Caco-2 (cell line): ENCODE measurements around the gene TNFRSF4. TPM values are rescaled to one million over a fixed set of nuclear protein-coding genes. Genes with fewer than 3 reads are reported as not detected.

Source experiments
- BruUV-seq: library from RNA; stranded (reverse); fragments of 400-500 nt; replicated peaks from 2 replicates; lab custom pipeline; 2021; lab: Mats Ljungman, UMichigan
- CTCF ChIA-PET: fragments of 300-600 bp; sonication (Branson Sonifier 250); formaldehyde crosslinking; loops from one replicate; lab custom pipeline; 2022; ENCODE audit warnings: antibody characterized with exemption; lab: Charles Lee
- POLR2A ChIA-PET: fragments of 300-600 bp; sonication (Branson Sonifier 250); formaldehyde crosslinking; loops from one replicate; lab custom pipeline; 2022; ENCODE audit warnings: antibody characterized with exemption; lab: Charles Lee
- DNase-seq, 2 experiments: peaks; one replicate each; pipeline versions ENCODE4 v3.0.0 to v3.0.0-alpha.2; 2020 to 2022
- H3K27me3 ChIP-seq: replicated peaks from 2 replicates; pipeline ENCODE4 v1.6.0; 2011; ENCODE audit warnings: low read length; ENCODE audit not compliant: control insufficient read depth, insufficient read depth
- H3K36me3 ChIP-seq: 2 replicates; pipeline ENCODE4 v1.5.1; 2011; ENCODE audit warnings: low read length; ENCODE audit not compliant: control insufficient read depth, insufficient read depth
- H3K4me1 ChIP-seq: fragments of 250-450 bp; sonication (Bioruptor Pico); 2 replicates; pipeline ENCODE4 v1.5.1; 2020; ENCODE audit warnings: mild to moderate bottlenecking
- H3K4me3 ChIP-seq: 2 replicates; pipeline ENCODE4 v1.5.1; 2011; ENCODE audit warnings: low read depth, mild to moderate bottlenecking, control low read depth, low read length
- H3K9me3 ChIP-seq: fragments of 250-450 bp; sonication (Bioruptor Pico); 2 replicates; pipeline ENCODE4 v1.5.1; 2020; ENCODE audit warnings: mild to moderate bottlenecking, moderate library complexity
- H3K27ac Mint-ChIP-seq: one replicate; pipeline ENCODE4 v1.8.0; 2022; ENCODE audit warnings: mixed read lengths; ENCODE audit not compliant: unreplicated experiment
- H3K27me3 Mint-ChIP-seq: one replicate; pipeline ENCODE4 v1.8.0; 2022; ENCODE audit warnings: mixed read lengths; ENCODE audit not compliant: insufficient read depth, unreplicated experiment
- H3K36me3 Mint-ChIP-seq: one replicate; pipeline ENCODE4 v1.8.0; 2022; ENCODE audit warnings: mild to moderate bottlenecking, mixed read lengths; ENCODE audit not compliant: insufficient read depth, unreplicated experiment
- H3K4me1 Mint-ChIP-seq: one replicate; pipeline ENCODE4 v1.8.0; 2022; ENCODE audit warnings: low read depth, mixed read lengths; ENCODE audit not compliant: unreplicated experiment
- H3K4me3 Mint-ChIP-seq: one replicate; pipeline ENCODE4 v1.8.0; 2022; ENCODE audit warnings: mild to moderate bottlenecking, moderate library complexity, mixed read lengths; ENCODE audit not compliant: unreplicated experiment
- H3K9me3 Mint-ChIP-seq: one replicate; pipeline ENCODE4 v1.8.0; 2022; ENCODE audit warnings: mixed read lengths; ENCODE audit not compliant: unreplicated experiment
- intact Hi-C: fragments of 100-400 bp; cut with micrococcal nuclease; formaldehyde crosslinking; loops from one replicate; pipeline ENCODE4 v1.10.0; 2022; ENCODE audit not compliant: unreplicated experiment
- total RNA-seq: library from RNA; stranded (reverse); gene quantifications from 2 replicates; pipeline ENCODE4 v1.2.3, GENCODE V29; 2022
- TF ChIP-seq, protein P1 (sequence below), 2 experiments: fragments of 200-600 bp in 1 of 2; IDR thresholded peaks; 1 replicate in 1 of 2; 2 replicates in 1 of 2; pipeline versions ENCODE4 v1.5.1 to v1.8.0; 2011 to 2022; ENCODE audit warnings: antibody characterized with exemption in 1 of 2, control low read depth in 1 of 2, inconsistent platforms in 1 of 2, low read depth in 1 of 2, low read length in 1 of 2, mild to moderate bottlenecking in 1 of 2, moderate library complexity in 1 of 2; ENCODE audit not compliant: insufficient read depth in 1 of 2, severe bottlenecking in 1 of 2, unreplicated experiment in 1 of 2

TNFRSF4 gene
- total RNA-seq, 1 experiment from 2014 or later = not detected

DNA sequence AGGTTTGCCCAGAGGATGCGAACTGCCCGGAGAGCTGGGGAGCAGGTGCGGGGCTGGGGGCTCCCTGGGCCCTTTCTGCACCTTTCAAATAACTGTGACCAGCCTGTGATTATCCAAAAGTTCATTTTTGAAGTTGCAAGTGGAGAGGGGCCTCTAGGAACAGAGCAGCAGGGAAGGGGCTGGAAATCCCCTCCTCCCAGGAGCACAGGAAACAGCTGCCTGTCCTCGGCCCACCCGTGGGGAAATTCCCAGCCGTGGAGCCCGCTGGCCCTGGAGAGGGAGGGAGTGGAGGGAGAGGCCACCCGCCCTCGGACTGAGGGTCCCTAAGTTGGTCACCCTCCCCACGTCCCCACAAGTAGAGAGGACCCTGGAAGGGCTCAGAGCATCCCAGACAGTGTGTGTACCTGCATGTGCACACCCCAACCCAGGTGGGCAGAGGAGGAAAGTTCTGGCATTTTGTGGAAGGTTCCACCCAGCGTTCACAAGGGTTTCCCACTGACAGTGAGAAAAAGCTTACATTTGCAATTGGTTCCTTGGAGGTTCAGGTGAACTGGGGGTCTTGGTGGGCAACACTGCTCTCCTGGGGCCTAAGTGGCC is 1.2 kb upstream of the TNFRSF4 start:
- ChIA-PET CTCF (interaction anchor here (1.2 kb wide), 1 partner anchor 93 kb away, joined by 3 read pairs; no protein-coding TSS in a partner anchor), POLR2A (no interaction called here)

DNA sequence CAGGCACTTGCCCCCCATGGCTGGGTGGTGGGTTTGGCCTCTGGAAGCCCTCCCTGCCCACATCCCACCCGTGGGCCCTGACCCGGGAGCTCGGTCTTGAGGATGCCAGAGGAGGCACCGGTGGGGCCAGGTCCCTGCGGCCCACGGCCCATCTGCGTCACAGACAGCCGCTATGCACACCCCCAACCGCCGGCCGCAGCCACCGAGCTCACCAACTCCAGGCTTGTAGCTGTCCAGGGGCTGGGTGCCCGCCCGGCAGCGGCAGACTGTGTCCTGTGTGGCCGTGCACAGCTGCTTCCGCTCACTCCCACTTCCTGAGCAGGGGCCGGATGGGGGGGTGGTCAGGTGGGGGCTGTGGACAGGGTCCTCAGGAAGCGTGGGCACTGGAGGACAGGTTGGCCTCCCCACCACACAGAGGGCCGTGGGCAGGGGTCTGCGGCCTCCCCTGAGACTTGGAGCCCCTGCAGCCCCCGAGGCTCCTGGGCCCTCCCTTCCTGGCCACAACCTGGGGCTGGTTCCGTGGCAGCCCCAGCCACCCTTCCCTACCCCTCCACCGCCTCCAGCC is 1.1 kb downstream of the TNFRSF4 start:
- BruUV-seq = no TSS peak
- Mint-ChIP-seq H3K36me3 (peaks cover 9% of the 10 kb centered on the region), H3K27me3 (no peaks in the 10 kb centered on the region), H3K4me1 (no peaks in the 10 kb centered on the region), H3K4me3 (no peak overlapping the region), H3K9me3 (no peaks in the 10 kb centered on the region), H3K27ac (no peak overlapping the region)
- no peaks in the 10 kb centered on the region for H3K36me3 ChIP-seq
- intact Hi-C loops = no loop called here
- POLR2A ChIA-PET = no interaction called here
- H3K4me1 ChIP-seq = no peaks in the 10 kb centered on the region
- H3K27me3 ChIP-seq = no peaks in the 10 kb centered on the region
- H3K9me3 ChIP-seq = no peaks in the 10 kb centered on the region
- TF ChIP-seq, protein P1, sequence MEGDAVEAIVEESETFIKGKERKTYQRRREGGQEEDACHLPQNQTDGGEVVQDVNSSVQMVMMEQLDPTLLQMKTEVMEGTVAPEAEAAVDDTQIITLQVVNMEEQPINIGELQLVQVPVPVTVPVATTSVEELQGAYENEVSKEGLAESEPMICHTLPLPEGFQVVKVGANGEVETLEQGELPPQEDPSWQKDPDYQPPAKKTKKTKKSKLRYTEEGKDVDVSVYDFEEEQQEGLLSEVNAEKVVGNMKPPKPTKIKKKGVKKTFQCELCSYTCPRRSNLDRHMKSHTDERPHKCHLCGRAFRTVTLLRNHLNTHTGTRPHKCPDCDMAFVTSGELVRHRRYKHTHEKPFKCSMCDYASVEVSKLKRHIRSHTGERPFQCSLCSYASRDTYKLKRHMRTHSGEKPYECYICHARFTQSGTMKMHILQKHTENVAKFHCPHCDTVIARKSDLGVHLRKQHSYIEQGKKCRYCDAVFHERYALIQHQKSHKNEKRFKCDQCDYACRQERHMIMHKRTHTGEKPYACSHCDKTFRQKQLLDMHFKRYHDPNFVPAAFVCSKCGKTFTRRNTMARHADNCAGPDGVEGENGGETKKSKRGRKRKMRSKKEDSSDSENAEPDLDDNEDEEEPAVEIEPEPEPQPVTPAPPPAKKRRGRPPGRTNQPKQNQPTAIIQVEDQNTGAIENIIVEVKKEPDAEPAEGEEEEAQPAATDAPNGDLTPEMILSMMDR (IDR thresholded peaks at IDR 0.05; ENCODE audit: insufficient read depth in 1 of 2, low read depth in 1 of 2, low read length in 1 of 2, severe bottlenecking in 1 of 2, unreplicated experiment in 1 of 2) = no peak
- no peak overlapping the region for H3K4me3 ChIP-seq
- CTCF ChIA-PET = no interaction called here
- no peak for DNase-seq

More for the DNA sequence above, 1.2 kb upstream of the TNFRSF4 start:
- DNase-seq = no peak
- BruUV-seq = no TSS peak
- Mint-ChIP-seq H3K4me1 (no peaks in the 10 kb centered on the region), H3K36me3 (peaks cover 15% of the 10 kb centered on the region), H3K27me3 (no peaks in the 10 kb centered on the region), H3K9me3 (no peaks in the 10 kb centered on the region), H3K27ac (no peak overlapping the region), H3K4me3 (no peak overlapping the region)
- intact Hi-C loops = no loop called here
- Histone ChIP-seq H3K4me3 (no peak overlapping the region), H3K9me3 (no peaks in the 10 kb centered on the region), H3K36me3 (no peaks in the 10 kb centered on the region), H3K27me3 (no peaks in the 10 kb centered on the region), H3K4me1 (no peaks in the 10 kb centered on the region)
- TF ChIP-seq, protein P1 (IDR thresholded peaks at IDR 0.05; ENCODE audit: insufficient read depth in 1 of 2, low read depth in 1 of 2, low read length in 1 of 2, severe bottlenecking in 1 of 2, unreplicated experiment in 1 of 2) = no peak

DNA sequence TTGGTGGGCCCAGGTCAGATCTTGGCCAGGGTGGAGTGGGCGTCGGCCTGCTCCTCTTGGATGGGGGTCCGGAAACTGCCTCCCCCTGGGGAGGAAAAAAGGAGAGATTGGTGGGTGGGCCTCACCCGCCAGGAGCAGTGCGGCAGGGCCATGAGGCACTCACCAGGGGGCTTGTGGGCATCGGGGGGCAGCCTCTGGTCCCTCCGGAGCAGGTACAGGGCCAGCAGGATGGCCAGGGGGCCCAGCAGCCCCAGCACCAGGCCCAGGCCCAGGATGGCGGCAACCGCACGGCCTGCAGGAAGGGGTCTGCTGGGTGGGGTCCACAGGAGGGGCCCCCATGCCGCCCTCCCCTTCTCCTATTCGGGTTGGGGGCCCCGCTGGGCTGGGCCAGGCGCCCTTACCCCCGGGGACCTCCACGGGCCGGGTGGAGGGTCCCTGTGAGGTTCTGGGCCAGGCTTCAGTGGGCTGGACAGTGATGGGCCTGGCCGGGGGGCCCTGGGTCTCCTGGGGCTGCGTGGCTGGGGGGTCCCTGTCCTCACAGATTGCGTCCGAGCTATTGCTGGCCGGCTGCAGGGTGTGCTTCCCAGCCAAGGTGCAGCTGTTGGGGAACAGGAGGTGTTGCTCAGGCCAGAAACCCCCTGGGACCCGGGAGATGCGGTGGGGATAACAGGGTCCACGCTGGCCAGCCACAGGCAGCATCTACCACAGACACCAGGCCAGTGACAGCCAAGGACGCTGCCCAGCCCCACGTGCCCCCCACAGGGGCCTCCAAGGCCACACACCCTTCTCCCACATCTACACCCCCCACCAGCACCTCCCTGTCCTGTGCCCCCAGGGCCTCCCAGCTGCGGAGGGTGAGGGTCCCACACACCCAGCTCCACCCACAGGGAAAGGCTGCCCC is 2.2 kb downstream of the TNFRSF4 start:
- intact Hi-C loops = no loop called here
- peaks cover 8% of the 10 kb centered on the region for H3K36me3 Mint-ChIP-seq
- no peaks in the 10 kb centered on the region for H3K27me3 Mint-ChIP-seq
- Histone ChIP-seq H3K4me3 (no peak overlapping the region), H3K36me3 (no peaks in the 10 kb centered on the region), H3K27me3 (no peaks in the 10 kb centered on the region), H3K4me1 (no peaks in the 10 kb centered on the region), H3K9me3 (no peaks in the 10 kb centered on the region)
- no peaks in the 10 kb centered on the region for H3K4me1 Mint-ChIP-seq
- no peak for DNase-seq
- H3K27ac Mint-ChIP-seq = no peak overlapping the region
- ChIA-PET POLR2A (no interaction called here), CTCF (no interaction called here)
- TF ChIP-seq, protein P1 (IDR thresholded peaks at IDR 0.05; ENCODE audit: insufficient read depth in 1 of 2, low read depth in 1 of 2, low read length in 1 of 2, severe bottlenecking in 1 of 2, unreplicated experiment in 1 of 2) = no peak
- no TSS peak for BruUV-seq
- no peaks in the 10 kb centered on the region for H3K9me3 Mint-ChIP-seq
- no peak overlapping the region for H3K4me3 Mint-ChIP-seq
